K562 (cell line): ENCODE data around the gene ARHGAP15.

Experiments used
- CTCF ChIP-seq, 3 experiments: IDR thresholded peaks in 2 of 3; conservative IDR thresholded peaks in 1 of 3; 2 replicates each; pipeline ENCODE4 v1.5.1; 2011 to 2012; ENCODE audit warnings: low read length in 3 of 3, mild to moderate bottlenecking in 3 of 3, control low read depth in 2 of 3, improper control_type of control experiment in 1 of 3, inconsistent platforms in 1 of 3, low read depth in 1 of 3, mixed read lengths in 1 of 3, moderate library complexity in 1 of 3; ENCODE audit not compliant: insufficient read depth in 2 of 3
- PYGO2 ChIP-seq: fragments of 450-650 bp; IDR thresholded peaks from 2 replicates; pipeline ENCODE4 v1.6.1; 2016; ENCODE audit warnings: mild to moderate bottlenecking, missing genetic modification characterization, moderate library complexity, missing compliant biosample characterization
- SRSF7 ChIP-seq: fragments of 200-400 bp; formaldehyde crosslinking; optimal IDR thresholded peaks from 2 replicates; pipeline ENCODE3; 2017; ENCODE audit warnings: mild to moderate bottlenecking, low read depth, low read length
- ZMIZ1 ChIP-seq, 2 experiments: fragments of 150-350 bp in 1 of 2; IDR thresholded peaks; 2 replicates each; pipeline ENCODE4 v1.6.1; 2012 to 2016; ENCODE audit warnings: low read depth in 2 of 2, low read length in 2 of 2, mild to moderate bottlenecking in 1 of 2, moderate library complexity in 1 of 2

GRCh38 chr2:143428700-143429099 is 299.5 kb downstream of the ARHGAP15 start:
- no peak for TF ChIP-seq SRSF7
- TF ChIP-seq ZMIZ1 (IDR thresholded peaks at IDR 0.05; ENCODE audit: low read depth in 2 of 2, low read length in 2 of 2) = no peak
- TF ChIP-seq PYGO2 (tag) = no peak
- no peak for TF ChIP-seq CTCF (IDR thresholded peaks at IDR 0.05 in 2 of 3, conservative IDR thresholded peaks at IDR 0.05 in 1 of 3; ENCODE audit: insufficient read depth in 2 of 3, low read depth in 1 of 3, low read length in 3 of 3)
